Erythroblast (primary cell): ENCODE results near the gene RNF144A.

Source experiments
- DNase-seq, 2 experiments: peaks; one replicate each; lab custom pipeline; 2025; lab: John Stamatoyannopoulos, UW
- GATA1 ChIP-seq: IDR thresholded peaks from 2 replicates; pipeline ENCODE4 v1.6.1; 2011; ENCODE audit warnings: low read depth, mild to moderate bottlenecking, control low read depth, low read length, moderate library complexity
- POLR2A ChIP-seq: IDR thresholded peaks from 2 replicates; pipeline ENCODE4 v1.6.1; 2011; ENCODE audit warnings: mild to moderate bottlenecking, low read length

The RNF144A gene

GRCh38 chr2:6885968-6886367 is 31.2 kb upstream of the RNF144A start:
- peak; percentile 40 for TF ChIP-seq POLR2A
- no peak for TF ChIP-seq GATA1
- peak; percentile 81 to 88 for DNase-seq

GRCh38 chr2:6887751-6888192 is 29.4 kb upstream of the RNF144A start:
- TF ChIP-seq GATA1 (no peak), POLR2A (peak; percentile 41)
- DNase-seq, result peak; percentile 79 to 94

- no peak for DNase-seq
- no peak for TF ChIP-seq POLR2A
- no peak for TF ChIP-seq GATA1
Measured at GRCh38 chr2:6888724-6889123, 28.5 kb upstream of the RNF144A start.

GRCh38 chr2:6893876-6894482 is 23.2 kb upstream of the RNF144A start:
- peak; percentile 89 to 99 for DNase-seq
- TF ChIP-seq GATA1 (peak; percentile 92), POLR2A (peak; percentile 43)

GRCh38 chr2:6896930-6897759 is 20.1 kb upstream of the RNF144A start:
- TF ChIP-seq GATA1 (no peak), POLR2A (peak; percentile 20)
- DNase-seq, result peak; percentile 69 to 77

GRCh38 chr2:6902581-6902980 is 14.6 kb upstream of the RNF144A start:
- DNase-seq, result peak in 1 of 2 experiments; percentile 40

- no peak for TF ChIP-seq POLR2A
- no peak for TF ChIP-seq GATA1
Measured at GRCh38 chr2:6905668-6906067, 11.5 kb upstream of the RNF144A start.

GRCh38 chr2:6906165-6906741 is 11.0 kb upstream of the RNF144A start:
- DNase-seq, result no peak
- TF ChIP-seq GATA1 (no peak), POLR2A (no peak)

More at GRCh38 chr2:6905668-6906067, 11.5 kb upstream of the RNF144A start:
- no peak for DNase-seq

GRCh38 chr2:6908291-6908690 is 8.9 kb upstream of the RNF144A start:
- TF ChIP-seq POLR2A, result no peak
- TF ChIP-seq GATA1, result no peak
- no peak for DNase-seq

- peak; percentile 59 to 76 for DNase-seq
- TF ChIP-seq POLR2A (peak; percentile 49), GATA1 (no peak)
Measured at GRCh38 chr2:6909431-6910385, 7.5 kb upstream of the RNF144A start.

GRCh38 chr2:6911721-6912120 is 5.5 kb upstream of the RNF144A start:
- TF ChIP-seq POLR2A (no peak), GATA1 (no peak)
- DNase-seq, result no peak

- TF ChIP-seq POLR2A, result no peak
- no peak for TF ChIP-seq GATA1
- no peak for DNase-seq
Measured at GRCh38 chr2:6913415-6914157, 3.6 kb upstream of the RNF144A start.
